Hepatocyte (in vitro differentiated cells): Measurements from ENCODE around the gene MTFR2. TPM values are rescaled to one million over a fixed set of nuclear protein-coding genes. Genes with fewer than 3 reads are reported as not detected.

ENCODE experiments used
- DNase-seq: peaks from one replicate; pipeline ENCODE4 v3.0.0-alpha.2; 2016; ENCODE audit warnings: low spot score
- H2AFZ ChIP-seq: fragments of 200-600 bp; sonication (generic); 2 replicates; pipeline ENCODE4 v1.6.0; 2016; ENCODE audit warnings: antibody characterized with exemption, mild to moderate bottlenecking
- H3K27ac ChIP-seq: fragments of 200-600 bp; sonication (generic); 2 replicates; pipeline ENCODE4 v1.5.1; 2016; ENCODE audit warnings: mild to moderate bottlenecking
- H3K27me3 ChIP-seq: fragments of 200-600 bp; sonication (generic); 2 replicates; pipeline ENCODE4 v1.6.1; 2016
- H3K36me3 ChIP-seq: fragments of 200-600 bp; sonication (generic); replicated peaks from 2 replicates; pipeline ENCODE4 v1.5.1; 2016; ENCODE audit warnings: low read depth; ENCODE audit not compliant: insufficient read depth
- H3K4me1 ChIP-seq: fragments of 200-600 bp; sonication (generic); 2 replicates; pipeline ENCODE4 v1.5.1; 2016; ENCODE audit warnings: mild to moderate bottlenecking, moderate library complexity; ENCODE audit not compliant: insufficient read depth
- H3K4me2 ChIP-seq: fragments of 200-600 bp; sonication (generic); 2 replicates; pipeline ENCODE4 v1.6.0; 2016
- H3K4me3 ChIP-seq: fragments of 200-600 bp; sonication (generic); 2 replicates; pipeline ENCODE4 v1.5.1; 2016; ENCODE audit warnings: mild to moderate bottlenecking
- H3K79me2 ChIP-seq: fragments of 200-600 bp; sonication (generic); 2 replicates; pipeline ENCODE4 v1.6.0; 2017; ENCODE audit warnings: mild to moderate bottlenecking
- H3K9me2 ChIP-seq: fragments of 200-600 bp; sonication (generic); replicated peaks from 2 replicates; pipeline ENCODE4 v1.6.0; 2017; ENCODE audit warnings: mild to moderate bottlenecking; ENCODE audit not compliant: insufficient read depth
- H3K9me3 ChIP-seq: fragments of 200-600 bp; sonication (generic); 2 replicates; pipeline ENCODE4 v1.5.1; 2016; ENCODE audit warnings: low read depth, mild to moderate bottlenecking
- H4K20me1 ChIP-seq: fragments of 200-600 bp; sonication (generic); 2 replicates; pipeline ENCODE4 v1.6.0; 2016; ENCODE audit warnings: mild to moderate bottlenecking; ENCODE audit not compliant: insufficient read depth, poor library complexity, severe bottlenecking
- CTCF ChIP-seq: fragments of 200-600 bp; sonication (generic); IDR thresholded peaks from 2 replicates; pipeline ENCODE4 v1.5.1; 2016; ENCODE audit warnings: antibody characterized with exemption, mild to moderate bottlenecking; ENCODE audit not compliant: poor library complexity
- EZH2 ChIP-seq: fragments of 200-600 bp; sonication (generic); IDR thresholded peaks from 2 replicates; pipeline ENCODE4 v1.6.1; 2016; ENCODE audit warnings: antibody characterized with exemption, mild to moderate bottlenecking, borderline replicate concordance
- EZH2phosphoT487 ChIP-seq: fragments of 200-600 bp; sonication (generic); IDR thresholded peaks from one replicate; pipeline ENCODE4 v1.6.1; 2018; ENCODE audit warnings: antibody characterized with exemption, mild to moderate bottlenecking, low read depth, moderate library complexity; ENCODE audit not compliant: unreplicated experiment, severe bottlenecking
- WGBS: methylation state at CpG from one replicate; pipeline ENCODE4 v1.1.6; 2016; ENCODE audit warnings: low lambda C conversion rate; ENCODE audit errors: missing lambda C conversion rate; 5-methylcytosine and 5-hydroxymethylcytosine counted together
- polyA plus RNA-seq: library from polyadenylated mRNA; unstranded; fragments of >200 nt; fragmentation: Nextera tagmentation; extraction: Ambion mirVana; gene quantifications from 2 replicates; pipeline ENCODE4 v1.2.1, GENCODE V29; 2016
- total RNA-seq: library from RNA; depleted of rRNA; stranded (reverse); fragments of >200 nt; gene quantifications from 2 replicates; pipeline ENCODE4 v1.2.3, GENCODE V29; 2014

MTFR2 gene
- total and polyA plus RNA-seq, 2 experiments from 2014 or later, result 0.43 to 0.69 TPM

DNA sequence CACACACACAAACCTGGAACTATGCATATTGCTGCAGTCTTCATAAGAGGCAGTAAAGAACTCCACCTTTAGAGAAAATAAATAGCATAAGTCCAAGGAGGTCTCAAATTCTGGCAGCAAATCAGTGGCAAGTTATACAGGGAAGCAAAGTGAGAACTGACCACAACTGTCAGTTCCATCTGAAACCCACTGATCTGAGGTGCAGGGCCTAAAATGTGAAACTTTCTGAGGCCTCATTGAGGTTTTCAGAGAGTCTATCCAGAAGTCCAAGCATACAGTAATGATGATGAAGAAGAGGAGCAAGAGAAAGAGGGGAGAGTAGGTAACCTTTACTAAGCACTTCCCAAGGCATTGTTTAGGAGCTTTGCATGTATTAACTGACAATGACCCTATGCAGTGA is 36.3 kb downstream of the MTFR2 start:
- Histone ChIP-seq H3K36me3 (no peaks in the 10 kb centered on the region), H3K27me3 (no peaks in the 10 kb centered on the region), H3K9me2 (no peaks in the 10 kb centered on the region), H3K79me2 (no peaks in the 10 kb centered on the region), H3K9me3 (no peaks in the 10 kb centered on the region), H2AFZ (no peak overlapping the region), H3K4me2 (no peak overlapping the region), H3K4me3 (no peak overlapping the region), H4K20me1 (no peaks in the 10 kb centered on the region), H3K4me1 (no peaks in the 10 kb centered on the region), H3K27ac (no peak overlapping the region)
- no peak for TF ChIP-seq EZH2phosphoT487
- no peak for TF ChIP-seq CTCF
- no peak for TF ChIP-seq EZH2
- no peak for DNase-seq

GRCh38 chr6:136213012-136213539 is 37.0 kb downstream of the MTFR2 start:
- H4K20me1 ChIP-seq, result no peaks in the 10 kb centered on the region
- TF ChIP-seq EZH2phosphoT487 (no peak), CTCF (no peak), EZH2 (no peak)
- H2AFZ ChIP-seq, result no peak overlapping the region
- H3K4me1 ChIP-seq, result no peaks in the 10 kb centered on the region
- H3K79me2 ChIP-seq, result no peaks in the 10 kb centered on the region
- DNase-seq, result no peak
- WGBS, result 73% methylated on average over 5 of the region's 5 CpGs
- H3K9me3 ChIP-seq, result no peaks in the 10 kb centered on the region
- no peaks in the 10 kb centered on the region for H3K27me3 ChIP-seq
- H3K4me3 ChIP-seq, result no peak overlapping the region
- no peaks in the 10 kb centered on the region for H3K9me2 ChIP-seq
- no peak overlapping the region for H3K27ac ChIP-seq
- no peak overlapping the region for H3K4me2 ChIP-seq
- no peaks in the 10 kb centered on the region for H3K36me3 ChIP-seq

DNA sequence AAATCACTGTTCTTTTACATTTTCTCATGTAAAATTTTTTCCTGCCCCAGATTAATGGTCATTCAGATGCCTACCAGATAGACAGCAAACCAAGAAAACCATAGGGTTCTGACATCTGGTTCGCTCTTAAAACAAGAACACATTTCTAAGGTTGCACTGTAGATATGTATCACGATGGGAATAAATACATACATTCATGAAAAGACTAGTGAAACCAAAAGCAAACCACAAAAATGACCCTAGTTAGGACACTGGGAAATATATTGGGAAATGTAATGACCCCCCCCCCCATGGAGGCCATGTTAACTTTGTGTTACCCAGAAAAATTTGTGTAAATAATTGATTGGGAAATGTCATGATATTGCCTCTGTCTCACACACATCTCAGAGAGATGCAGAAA is 37.5 kb downstream of the MTFR2 start:
- H3K79me2 ChIP-seq, result no peaks in the 10 kb centered on the region
- no peaks in the 10 kb centered on the region for H4K20me1 ChIP-seq
- H3K27ac ChIP-seq, result no peak overlapping the region
- H3K4me2 ChIP-seq, result no peak overlapping the region
- no peak overlapping the region for H3K4me3 ChIP-seq
- H2AFZ ChIP-seq, result no peak overlapping the region
- no peaks in the 10 kb centered on the region for H3K9me3 ChIP-seq
- WGBS, result 78% methylated on average over 2 of the region's 2 CpGs
- no peaks in the 10 kb centered on the region for H3K4me1 ChIP-seq
- no peaks in the 10 kb centered on the region for H3K36me3 ChIP-seq
- DNase-seq, result no peak
- H3K27me3 ChIP-seq, result no peaks in the 10 kb centered on the region
- TF ChIP-seq CTCF (no peak), EZH2phosphoT487 (no peak), EZH2 (no peak)
- H3K9me2 ChIP-seq, result no peaks in the 10 kb centered on the region
